GM12873 (cell line): ENCODE measurements around the gene MAN1A2.

Experiments
- TF ChIP-seq, protein P1 (sequence below): IDR thresholded peaks from 2 replicates; pipeline ENCODE4 v1.5.1; 2012; ENCODE audit warnings: low read depth, mild to moderate bottlenecking, moderate library complexity, low read length, control low read depth; ENCODE audit not compliant: insufficient read depth; ENCODE audit errors: missing control alignments

MAN1A2 gene

DNA sequence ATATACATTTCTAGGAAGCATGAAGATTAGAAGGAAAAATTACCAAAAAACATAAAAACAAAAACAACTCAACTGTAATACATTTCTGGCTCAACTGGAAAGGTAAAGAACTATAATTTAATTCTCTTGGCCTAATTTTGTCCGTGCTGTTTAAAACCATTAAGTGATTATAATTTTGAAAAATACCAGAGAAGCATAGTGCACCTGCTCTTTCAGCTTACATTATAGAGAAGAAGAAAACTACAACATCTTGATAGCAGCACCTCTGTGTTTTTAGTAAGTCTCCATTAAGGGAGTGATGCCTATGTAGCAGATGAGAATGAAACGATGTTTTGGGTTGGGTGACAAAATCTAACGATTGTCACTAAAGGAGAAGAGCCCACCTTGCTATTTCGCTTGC lies 19.3 kb upstream of the MAN1A2 start:
- TF ChIP-seq, protein P1, sequence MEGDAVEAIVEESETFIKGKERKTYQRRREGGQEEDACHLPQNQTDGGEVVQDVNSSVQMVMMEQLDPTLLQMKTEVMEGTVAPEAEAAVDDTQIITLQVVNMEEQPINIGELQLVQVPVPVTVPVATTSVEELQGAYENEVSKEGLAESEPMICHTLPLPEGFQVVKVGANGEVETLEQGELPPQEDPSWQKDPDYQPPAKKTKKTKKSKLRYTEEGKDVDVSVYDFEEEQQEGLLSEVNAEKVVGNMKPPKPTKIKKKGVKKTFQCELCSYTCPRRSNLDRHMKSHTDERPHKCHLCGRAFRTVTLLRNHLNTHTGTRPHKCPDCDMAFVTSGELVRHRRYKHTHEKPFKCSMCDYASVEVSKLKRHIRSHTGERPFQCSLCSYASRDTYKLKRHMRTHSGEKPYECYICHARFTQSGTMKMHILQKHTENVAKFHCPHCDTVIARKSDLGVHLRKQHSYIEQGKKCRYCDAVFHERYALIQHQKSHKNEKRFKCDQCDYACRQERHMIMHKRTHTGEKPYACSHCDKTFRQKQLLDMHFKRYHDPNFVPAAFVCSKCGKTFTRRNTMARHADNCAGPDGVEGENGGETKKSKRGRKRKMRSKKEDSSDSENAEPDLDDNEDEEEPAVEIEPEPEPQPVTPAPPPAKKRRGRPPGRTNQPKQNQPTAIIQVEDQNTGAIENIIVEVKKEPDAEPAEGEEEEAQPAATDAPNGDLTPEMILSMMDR, result no peak

DNA sequence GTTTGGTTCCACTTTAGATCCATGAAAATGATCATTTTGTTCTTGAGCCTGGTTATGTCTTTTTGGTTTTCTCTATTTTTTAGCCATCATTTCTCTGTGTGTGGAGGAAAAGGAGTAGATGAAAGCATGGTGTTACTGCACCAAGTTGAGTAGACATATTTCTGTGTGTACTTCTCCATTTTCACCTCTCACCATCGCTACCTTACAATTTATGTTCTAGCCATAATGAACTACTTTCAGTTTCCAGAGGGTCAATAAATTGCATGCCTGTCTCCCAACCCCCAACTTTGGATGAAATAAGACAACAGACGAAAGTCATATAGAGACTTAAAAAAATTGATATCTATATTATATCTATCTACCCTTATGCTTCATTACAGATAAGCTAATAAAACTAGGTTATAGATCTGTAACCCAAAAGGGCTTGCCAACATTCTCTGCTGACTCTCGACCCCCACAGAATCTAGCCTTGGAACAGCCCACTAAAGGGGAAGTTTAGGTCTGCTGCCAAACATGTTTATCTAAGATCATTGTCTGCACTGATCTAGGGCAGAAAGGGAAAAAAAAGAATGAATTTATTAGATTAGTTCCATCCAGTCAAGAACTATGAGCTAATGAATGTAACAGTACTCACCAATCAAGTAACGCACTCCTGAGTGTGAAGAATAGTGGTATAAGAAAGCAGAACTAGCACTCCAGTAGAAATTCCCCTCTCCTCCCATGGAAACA lies 7.5 kb upstream of the MAN1A2 start:
- TF ChIP-seq, protein P1, result no peak

DNA sequence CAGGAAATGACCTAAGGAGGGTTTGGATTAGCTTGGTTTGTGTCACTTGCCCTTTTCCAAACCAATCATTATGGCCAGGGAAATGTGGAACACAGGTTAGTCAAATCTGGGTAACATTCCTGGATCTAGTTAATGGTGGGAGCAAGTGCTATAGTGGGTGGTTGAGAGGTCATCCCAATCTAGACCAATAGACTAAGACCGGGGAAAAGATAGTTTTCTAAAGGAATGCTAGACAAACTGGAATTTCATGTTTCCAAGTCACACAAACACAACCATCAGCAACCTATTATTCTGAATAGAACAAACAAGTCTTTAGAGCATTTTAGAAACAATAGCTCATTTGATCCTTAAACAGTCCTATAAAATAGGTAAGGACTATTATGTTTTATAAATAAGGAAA lies 4.3 kb upstream of the MAN1A2 start:
- TF ChIP-seq, protein P1, result no peak

DNA sequence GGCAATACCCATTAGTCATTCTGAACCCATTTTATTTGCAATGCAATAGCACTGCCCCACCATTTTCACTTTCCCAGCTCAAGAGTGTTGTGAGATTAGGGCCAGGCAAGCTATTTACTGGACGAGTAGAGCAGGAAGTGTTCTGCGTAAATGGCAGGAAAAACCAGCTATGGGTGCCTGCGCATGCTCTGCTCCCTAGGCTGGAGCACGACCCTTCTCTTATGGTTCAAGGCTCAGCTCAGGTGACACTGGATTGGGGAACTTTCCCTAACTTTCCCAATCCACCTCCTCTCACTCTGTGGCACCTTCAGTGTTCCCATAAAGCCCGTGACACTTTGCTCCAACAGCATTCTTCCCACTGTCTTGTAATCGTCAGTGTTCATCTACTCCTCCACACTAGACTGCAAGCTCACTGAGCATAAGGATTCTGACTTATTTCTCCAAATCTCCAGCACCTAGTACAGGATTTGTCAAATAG lies 3.6 kb upstream of the MAN1A2 start:
- TF ChIP-seq, protein P1, result no peak

DNA sequence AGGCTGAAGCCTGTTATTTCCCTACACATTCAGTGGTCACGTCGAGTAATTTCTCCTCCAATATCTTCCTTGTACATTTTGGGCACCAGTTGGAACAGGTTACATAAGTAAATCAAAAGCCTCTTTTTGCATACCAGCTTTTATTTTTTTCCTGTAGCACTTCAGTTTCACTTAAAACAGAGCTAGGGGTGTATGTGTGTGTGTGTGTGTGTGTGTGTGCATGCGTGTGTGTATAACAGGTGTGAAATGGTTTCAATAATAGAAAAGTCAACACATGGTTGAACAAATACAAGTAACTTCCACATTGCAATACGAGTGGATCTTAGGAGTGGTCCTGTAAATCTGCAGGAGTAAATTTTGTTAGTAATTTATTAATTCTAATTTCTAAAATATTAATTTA lies 3.0 kb upstream of the MAN1A2 start:
- TF ChIP-seq, protein P1, result no peak

DNA sequence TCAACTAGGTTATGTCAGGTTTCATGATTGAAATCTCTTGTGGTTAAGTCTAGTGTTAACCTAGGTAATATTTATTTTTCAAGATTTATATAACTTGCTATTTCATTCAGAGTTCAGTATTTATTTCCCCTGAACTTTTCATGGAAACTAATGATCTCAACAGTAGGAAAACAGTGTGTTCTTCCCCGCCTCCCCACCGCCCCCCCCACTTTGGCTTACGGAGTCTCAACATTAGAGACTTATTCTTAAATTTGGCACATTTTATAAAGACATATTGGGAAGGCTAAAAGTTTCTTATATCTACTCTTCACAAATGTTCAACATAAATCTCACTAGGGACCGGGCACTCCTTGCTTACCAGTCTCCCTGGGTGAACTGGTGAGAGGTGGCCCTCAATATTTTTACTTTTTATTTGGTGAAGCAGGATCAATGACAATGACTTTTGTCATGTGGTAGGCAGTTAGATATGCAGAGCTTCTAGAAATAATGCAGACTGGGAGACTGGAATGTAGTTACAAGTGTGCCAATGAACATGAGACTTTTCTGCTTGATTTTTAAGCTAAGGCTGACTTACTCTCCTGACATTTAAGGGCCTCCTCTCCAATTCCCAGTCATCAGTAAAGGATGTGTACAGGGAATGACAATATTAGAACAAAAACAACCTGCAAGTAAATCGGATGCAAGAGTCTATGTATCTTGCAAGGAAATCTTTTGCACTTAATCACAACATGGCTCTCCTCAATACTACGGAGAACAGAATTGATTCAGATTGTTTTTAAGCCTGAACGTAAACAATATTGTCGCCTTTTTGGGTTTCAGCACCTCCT lies 1.7 kb upstream of the MAN1A2 start:
- TF ChIP-seq, protein P1, result no peak
